Gastroesophageal sphincter (tissue), 3 donors: ENCODE measurements around the gene DTHD1.

Experiments used
- CTCF ChIP-seq, 4 experiments: fragments of 200-600 bp in 2 of 4; fragments of 450-650 bp in 2 of 4; sonication (generic) in 1 of 4; IDR thresholded peaks; one replicate each; pipeline ENCODE4 v1.5.1; 2017 to 2019; ENCODE audit warnings: antibody characterized with exemption in 4 of 4, mild to moderate bottlenecking in 2 of 4, moderate library complexity in 2 of 4
- EP300 ChIP-seq: sonication (generic); formaldehyde crosslinking; IDR thresholded peaks from one replicate; pipeline ENCODE4 v1.6.1; 2017; ENCODE audit warnings: antibody characterized with exemption, mild to moderate bottlenecking
- POLR2A ChIP-seq, 2 donors: fragments of 450-650 bp; IDR thresholded peaks; one replicate each; pipeline ENCODE4 v1.6.1; 2017; ENCODE audit warnings: antibody characterized with exemption in 2 of 2, mild to moderate bottlenecking in 2 of 2, moderate library complexity in 1 of 2

GRCh38 chr4:36241771-36242170, 39.6 kb upstream of the DTHD1 start:
- TF ChIP-seq CTCF (IDR thresholded peaks at IDR 0.05) = no peak
- no peak for TF ChIP-seq POLR2A (IDR thresholded peaks at IDR 0.05)
- TF ChIP-seq EP300 = no peak
